Activated T-cell treated with anti-CD3 and anti-CD28 coated beads for 48 hours (primary cell): ENCODE results near the gene UBAC2.

ENCODE experiments used
- DNase-seq: peaks from one replicate; pipeline ENCODE4 v3.0.0-alpha.2; 2020; ENCODE audit warnings: low read depth

Gene UBAC2

GRCh38 chr13:99271249-99271648, 70.6 kb downstream of the UBAC2 start:
- no peak for DNase-seq

- no peak for DNase-seq
These were observed 71.8 kb downstream of the UBAC2 start for GRCh38 chr13:99272481-99272880.

GRCh38 chr13:99273128-99273527, 72.5 kb downstream of the UBAC2 start:
- DNase-seq: no peak

GRCh38 chr13:99275093-99275469, 74.4 kb downstream of the UBAC2 start:
- DNase-seq: no peak

- no peak for DNase-seq
These were observed 76.1 kb downstream of the UBAC2 start for GRCh38 chr13:99276706-99277105.

- DNase-seq: no peak
These were observed 77.0 kb downstream of the UBAC2 start for GRCh38 chr13:99277629-99278028.

GRCh38 chr13:99278200-99278599, 77.5 kb downstream of the UBAC2 start:
- DNase-seq: no peak

- DNase-seq: no peak
These were observed 78.2 kb downstream of the UBAC2 start for GRCh38 chr13:99278843-99279242.

- no peak for DNase-seq
These were observed 79.0 kb downstream of the UBAC2 start for GRCh38 chr13:99279637-99280036.

GRCh38 chr13:99280166-99280565, 79.5 kb downstream of the UBAC2 start:
- no peak for DNase-seq

- DNase-seq: no peak
These were observed 81.2 kb downstream of the UBAC2 start for GRCh38 chr13:99281811-99282263.

GRCh38 chr13:99282264-99283231, 81.9 kb downstream of the UBAC2 start:
- DNase-seq: no peak

GRCh38 chr13:99285432-99286182, 85.0 kb downstream of the UBAC2 start:
- no peak for DNase-seq

GRCh38 chr13:99287551-99287950, 86.9 kb downstream of the UBAC2 start:
- no peak for DNase-seq

GRCh38 chr13:99288089-99288488, 87.4 kb downstream of the UBAC2 start:
- DNase-seq: peak; percentile 60

- no peak for DNase-seq
These were observed 88.6 kb downstream of the UBAC2 start for GRCh38 chr13:99289271-99289670.

GRCh38 chr13:99289674-99290337, 89.2 kb downstream of the UBAC2 start:
- DNase-seq: peak; percentile 57

- no peak for DNase-seq
These were observed 90.2 kb downstream of the UBAC2 start for GRCh38 chr13:99290894-99291293.

GRCh38 chr13:99293178-99293577, 92.5 kb downstream of the UBAC2 start:
- no peak for DNase-seq

- no peak for DNase-seq
These were observed 93.5 kb downstream of the UBAC2 start for GRCh38 chr13:99294198-99294597.

- DNase-seq: no peak
These were observed 94.3 kb downstream of the UBAC2 start for GRCh38 chr13:99294958-99295357.

GRCh38 chr13:99295488-99296252, 95.0 kb downstream of the UBAC2 start:
- no peak for DNase-seq
